Lung (tissue), 12 donors: Measurements from ENCODE around the gene NDST3. TPM values are rescaled to one million over a fixed set of nuclear protein-coding genes. Genes with fewer than 3 reads are reported as not detected.

Source experiments
- ATAC-seq: fragments of 200-7000 bp; cut with Tn5 transposase; one replicate; pipeline ENCODE4 v1.9.1; 2020; ENCODE audit warnings: moderate number of reproducible peaks; ENCODE audit not compliant: insufficient read depth, low FRiP score
- DNase-seq, 3 donors: peaks; one replicate each; pipeline ENCODE4 v3.0.0-alpha.2; 2013 to 2017
- H3K27ac ChIP-seq, 2 donors: one replicate each; pipeline ENCODE4 v1.5.1; 2013; ENCODE audit warnings: mild to moderate bottlenecking in 2 of 2, moderate library complexity in 2 of 2, control low read depth in 1 of 2, inconsistent platforms in 1 of 2, low read depth in 1 of 2, low read length in 1 of 2
- H3K27me3 ChIP-seq, 3 donors: one replicate each; pipeline ENCODE4 v1.5.1; 2013; ENCODE audit warnings: low read length in 2 of 3; ENCODE audit not compliant: control insufficient read depth in 3 of 3, insufficient read depth in 3 of 3
- H3K36me3 ChIP-seq, 4 donors: one replicate each; pipeline ENCODE4 v1.5.1; 2013; ENCODE audit warnings: low read length in 4 of 4, mild to moderate bottlenecking in 1 of 4, moderate library complexity in 1 of 4; ENCODE audit not compliant: control insufficient read depth in 4 of 4, insufficient read depth in 4 of 4
- H3K4me1 ChIP-seq, 5 donors: one replicate each; pipeline ENCODE4 v1.5.1; 2013; ENCODE audit warnings: low read length in 5 of 5, mild to moderate bottlenecking in 2 of 5, moderate library complexity in 1 of 5; ENCODE audit not compliant: control insufficient read depth in 5 of 5, insufficient read depth in 5 of 5
- H3K4me3 ChIP-seq: one replicate; pipeline ENCODE4 v1.5.1; 2013; ENCODE audit warnings: mild to moderate bottlenecking, control low read depth, moderate library complexity
- H3K9ac ChIP-seq, 2 donors: one replicate each; pipeline ENCODE4 v1.5.1; 2013; ENCODE audit warnings: low read length in 2 of 2, control low read depth in 1 of 2; ENCODE audit not compliant: insufficient read depth in 1 of 2
- H3K9me3 ChIP-seq, 4 donors: one replicate each; pipeline ENCODE4 v1.5.1; 2013; ENCODE audit warnings: low read length in 3 of 4, mild to moderate bottlenecking in 1 of 4, moderate library complexity in 1 of 4; ENCODE audit not compliant: control insufficient read depth in 4 of 4, insufficient read depth in 3 of 4
- CTCF ChIP-seq: IDR thresholded peaks from 2 replicates; pipeline ENCODE4 v1.5.1; 2012; ENCODE audit warnings: mild to moderate bottlenecking; ENCODE audit errors: control extremely low read depth, extremely low read depth
- WGBS, 2 donors: extraction: QIAGEN DNeasy Blood & Tissue Kit; methylation state at CpG; one replicate each; pipeline ENCODE4 v1.1.7; 2013; 5-methylcytosine and 5-hydroxymethylcytosine counted together
- polyA plus RNA-seq, 2 donors: library from polyadenylated mRNA; stranded (reverse); fragments of 200-250 nt; gene quantifications; one replicate each; pipeline ENCODE4 v1.2.1, GENCODE V29; 2013
- total RNA-seq, 2 donors: library from RNA; depleted of rRNA in 1 of 2; stranded (reverse); fragments of >200 nt in 1 of 2; gene quantifications; one replicate each; pipeline ENCODE4 v1.2.1, GENCODE V29; 2014 to 2021
- donor health status: control.
- donor health status: control.
- donor health status: Bipolar disorder and iron deficiency.
- donor health status: healthy.
- donor health status: DM: yes; HTN: yes; CAD: no.

Gene NDST3
- total and polyA plus RNA-seq, 4 donors = 0.02 to 0.74 (median 0.02) TPM; not detected in 1

GRCh38 chr4:118171381-118171780 is 137.1 kb downstream of the NDST3 start:
- DNase-seq = peak in 2 of 3 donors; percentile 20 to 42

GRCh38 chr4:118173126-118173525 is 138.8 kb downstream of the NDST3 start:
- H3K4me3 ChIP-seq = no peak overlapping the region
- no peaks in the 10 kb centered on the region for H3K9me3 ChIP-seq
- H3K4me1 ChIP-seq = peaks cover 0 to 26% (median 0%) of the 10 kb centered on the region in 5 donors
- no peaks in the 10 kb centered on the region for H3K27me3 ChIP-seq
- DNase-seq (peak in 2 of 3 donors; percentile 10 to 12), ATAC-seq (no peak)
- no peaks in the 10 kb centered on the region for H3K36me3 ChIP-seq
- H3K27ac ChIP-seq = no peak overlapping the region
- H3K9ac ChIP-seq = no peak overlapping the region
- TF ChIP-seq CTCF = no peak

More at GRCh38 chr4:118171381-118171780, 137.1 kb downstream of the NDST3 start:
- H3K27me3 ChIP-seq = no peaks in the 10 kb centered on the region
- no peak overlapping the region for H3K4me3 ChIP-seq
- TF ChIP-seq CTCF = no peak
- H3K27ac ChIP-seq = no peak overlapping the region
- H3K36me3 ChIP-seq = no peaks in the 10 kb centered on the region
- peaks cover 0 to 26% (median 0%) of the 10 kb centered on the region in 5 donors for H3K4me1 ChIP-seq
- 81 to 90% methylated on average over 4 of the region's 4 CpGs for WGBS, 2 donors
- no peak overlapping the region for H3K9ac ChIP-seq
- ATAC-seq = no peak
- H3K9me3 ChIP-seq = peaks cover 0 to 5% (median 0%) of the 10 kb centered on the region in 4 donors

DNA sequence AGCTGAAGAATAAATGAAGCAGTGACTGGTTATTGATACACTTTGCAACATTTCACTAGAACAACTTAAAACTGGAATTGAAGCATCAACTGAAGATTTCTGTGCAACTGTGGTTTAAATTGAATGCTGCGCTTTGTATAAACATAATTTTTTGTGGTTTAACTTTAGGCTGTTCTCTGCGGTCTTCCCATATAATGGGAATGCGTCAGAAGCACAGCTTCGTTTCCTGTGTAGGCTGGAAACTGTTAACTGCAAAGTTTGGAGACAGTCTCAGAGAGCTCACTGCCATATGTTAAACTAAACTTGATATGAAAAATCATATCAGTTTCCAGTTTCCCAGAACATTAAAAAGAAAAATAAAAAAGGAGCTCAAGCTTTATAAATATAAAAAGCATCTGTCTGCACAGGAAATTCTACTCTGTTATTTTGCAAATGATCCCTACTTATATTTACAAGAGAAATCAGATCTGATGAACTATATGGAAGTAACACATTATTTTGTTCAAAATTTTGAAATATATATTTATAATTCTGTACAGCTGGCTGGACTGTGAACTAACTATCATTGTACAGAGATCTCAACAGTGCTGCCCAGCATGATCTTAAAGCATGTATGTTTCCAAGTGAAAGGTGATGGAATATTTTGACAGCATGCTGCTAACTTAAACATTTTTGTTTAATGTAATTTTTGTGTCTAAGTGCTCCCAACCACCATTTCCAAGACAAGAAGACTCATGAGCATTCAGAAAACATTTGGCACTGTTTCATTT is 139.9 kb downstream of the NDST3 start:
- no peak for TF ChIP-seq CTCF
- no peaks in the 10 kb centered on the region for H3K27me3 ChIP-seq
- ATAC-seq (no peak), DNase-seq (peak; percentile 30 to 88 (median 81))
- H3K4me3 ChIP-seq = no peak overlapping the region
- H3K27ac ChIP-seq = no peak overlapping the region
- H3K9ac ChIP-seq = no peak overlapping the region
- no peaks in the 10 kb centered on the region for H3K9me3 ChIP-seq
- 34 to 42% methylated on average over 4 of the region's 4 CpGs for WGBS, 2 donors
- H3K36me3 ChIP-seq = no peaks in the 10 kb centered on the region
- peaks cover 0 to 26% (median 0%) of the 10 kb centered on the region in 5 donors for H3K4me1 ChIP-seq
